ENCODE data around the gene SORCS3. TPM values are rescaled to one million over a fixed set of nuclear protein-coding genes. Genes with fewer than 3 reads are reported as not detected.

SORCS3 gene
- total and polyA plus RNA-seq, 4 donors = 3.7 to 15.7 (median 14.8) TPM

DNA sequence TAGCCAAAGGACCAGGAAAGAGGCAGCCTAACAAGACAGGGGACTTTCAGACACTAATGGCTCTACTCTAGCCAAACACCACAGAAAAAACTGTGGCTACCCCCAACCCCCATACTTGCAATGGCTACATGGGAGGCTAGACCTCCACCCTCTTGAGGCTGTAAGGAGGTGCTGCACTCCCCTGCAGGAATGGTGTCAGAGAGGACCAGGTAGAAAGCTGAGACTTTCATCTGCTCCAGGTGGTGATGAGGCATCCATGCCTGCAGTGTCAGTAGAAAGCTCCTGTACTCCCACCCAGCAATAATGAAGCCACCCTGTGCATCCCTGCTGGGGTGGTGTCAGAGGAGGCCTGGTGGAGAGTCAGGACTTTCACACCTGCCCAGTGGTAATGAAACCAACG is 18.9 kb upstream of the SORCS3 start:
- Histone ChIP-seq H3K4me1 (ENCODE audit: control insufficient read depth, insufficient read depth, low read length) (no peaks in the 10 kb centered on the region), H3K4me3 (ENCODE audit: low read depth, low read length) (no peak overlapping the region), H3K27ac (ENCODE audit: low read depth, low read length) (no peak overlapping the region), H3K9me3 (ENCODE audit: control insufficient read depth, insufficient read depth, low read length) (peaks cover 3% of the 10 kb centered on the region), H3K36me3 (ENCODE audit: control insufficient read depth, insufficient read depth, low read length) (no peaks in the 10 kb centered on the region), H3K27me3 (ENCODE audit: control insufficient read depth, insufficient read depth, low read length) (no peaks in the 10 kb centered on the region)
- no CpG with 5 or more reads among the region's 1 CpG for WGBS (ENCODE audit: insufficient coverage)
- no peak for DNase-seq (ENCODE audit: low read depth in 4 of 6, low spot score in 6 of 6)

DNA sequence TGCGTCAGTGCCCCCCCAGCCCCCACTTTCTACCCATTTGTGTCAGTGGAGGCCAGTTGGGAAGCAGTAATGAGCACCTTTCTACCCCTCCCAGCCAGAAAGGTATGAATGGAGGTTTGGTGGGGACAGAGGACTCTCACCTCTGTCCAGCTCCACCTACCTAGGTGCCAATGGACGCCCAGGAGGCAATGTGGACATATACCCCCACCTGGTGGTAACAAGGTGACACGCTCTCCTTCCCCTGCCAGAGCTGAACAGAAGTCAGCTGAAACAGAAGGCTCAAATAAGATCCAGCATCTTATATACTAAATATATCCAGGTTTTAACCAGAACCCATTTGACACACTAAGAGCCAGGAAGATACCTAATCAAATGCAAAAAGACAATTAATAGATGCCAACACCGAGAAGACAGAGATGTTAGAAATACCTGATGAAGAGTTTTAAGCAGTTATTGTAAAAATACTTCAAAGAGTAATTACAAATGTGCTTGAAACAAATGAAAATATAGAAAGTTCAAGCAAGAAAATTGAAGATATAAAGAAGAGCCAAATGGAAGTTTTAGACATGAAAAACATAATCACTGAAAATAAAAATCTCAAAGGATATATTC is 18.4 kb upstream of the SORCS3 start:
- Histone ChIP-seq H3K27ac (ENCODE audit: low read depth, low read length) (no peak overlapping the region), H3K4me1 (ENCODE audit: control insufficient read depth, insufficient read depth, low read length) (no peaks in the 10 kb centered on the region), H3K9me3 (ENCODE audit: control insufficient read depth, insufficient read depth, low read length) (peaks cover 3% of the 10 kb centered on the region), H3K36me3 (ENCODE audit: control insufficient read depth, insufficient read depth, low read length) (no peaks in the 10 kb centered on the region), H3K27me3 (ENCODE audit: control insufficient read depth, insufficient read depth, low read length) (no peaks in the 10 kb centered on the region), H3K4me3 (ENCODE audit: low read depth, low read length) (no peak overlapping the region)
- 67% methylated on average over 1 of the region's 4 CpGs for WGBS (ENCODE audit: insufficient coverage)
- peak in 1 of 6 donors; percentile 41 for DNase-seq (ENCODE audit: low read depth in 4 of 6, low spot score in 6 of 6)

DNA sequence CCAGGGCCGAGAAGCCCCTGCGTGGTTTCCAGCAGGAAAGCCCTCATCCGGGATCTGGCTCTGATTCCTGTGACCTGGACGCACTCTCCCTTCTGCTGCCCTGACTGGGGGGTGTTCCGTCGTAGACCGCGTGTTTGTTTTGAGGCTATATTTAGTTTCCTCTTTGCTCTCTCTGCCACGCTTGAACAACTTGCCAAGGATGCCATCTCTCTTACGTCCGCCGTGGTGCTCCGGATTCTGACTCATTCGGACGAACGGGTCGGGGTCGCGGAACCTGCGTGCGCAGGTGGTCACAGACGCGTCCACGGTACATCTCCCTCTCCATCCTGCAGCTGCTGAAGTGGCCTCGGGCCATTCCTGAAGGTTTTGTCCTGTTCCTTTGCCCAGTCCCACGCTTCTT is 10.4 kb upstream of the SORCS3 start:
- DNase-seq (ENCODE audit: low read depth in 4 of 6, low spot score in 6 of 6) = no peak
- Histone ChIP-seq H3K27ac (ENCODE audit: low read depth, low read length) (no peak overlapping the region), H3K4me1 (ENCODE audit: control insufficient read depth, insufficient read depth, low read length) (no peaks in the 10 kb centered on the region), H3K36me3 (ENCODE audit: control insufficient read depth, insufficient read depth, low read length) (no peaks in the 10 kb centered on the region), H3K9me3 (ENCODE audit: control insufficient read depth, insufficient read depth, low read length) (no peaks in the 10 kb centered on the region), H3K27me3 (ENCODE audit: control insufficient read depth, insufficient read depth, low read length) (peaks cover 3% of the 10 kb centered on the region), H3K4me3 (ENCODE audit: low read depth, low read length) (no peak overlapping the region)
- 83% methylated on average over 26 of the region's 26 CpGs for WGBS (ENCODE audit: insufficient coverage)

DNA sequence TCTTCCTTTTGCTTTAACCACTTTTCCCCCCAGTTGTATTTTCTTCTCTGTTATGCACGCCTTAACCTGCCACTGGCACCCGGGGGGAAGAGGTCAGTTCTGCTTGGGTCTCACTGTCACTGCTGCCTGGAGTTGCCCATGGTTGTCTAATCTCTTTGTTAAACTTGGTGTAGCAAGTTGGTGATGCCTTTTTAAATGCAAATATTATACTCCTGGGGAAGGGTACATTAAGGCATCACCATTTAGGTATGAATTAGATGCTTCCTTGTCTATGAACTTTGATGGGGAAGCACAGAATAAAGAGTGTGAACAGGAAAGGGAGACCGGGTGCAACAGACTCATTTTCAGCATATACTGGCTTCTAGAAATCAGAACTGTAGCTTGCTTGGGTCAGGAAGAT is 9.1 kb upstream of the SORCS3 start:
- no peaks in the 10 kb centered on the region for H3K36me3 ChIP-seq (ENCODE audit: control insufficient read depth, insufficient read depth, low read length)
- WGBS (ENCODE audit: insufficient coverage) = no CpG with 5 or more reads among the region's 3 CpGs
- no peak overlapping the region for H3K4me3 ChIP-seq (ENCODE audit: low read depth, low read length)
- no peak for DNase-seq (ENCODE audit: low read depth in 4 of 6, low spot score in 6 of 6)
- no peak overlapping the region for H3K27ac ChIP-seq (ENCODE audit: low read depth, low read length)
- H3K27me3 ChIP-seq (ENCODE audit: control insufficient read depth, insufficient read depth, low read length) = peaks cover 3% of the 10 kb centered on the region
- no peaks in the 10 kb centered on the region for H3K4me1 ChIP-seq (ENCODE audit: control insufficient read depth, insufficient read depth, low read length)
- no peaks in the 10 kb centered on the region for H3K9me3 ChIP-seq (ENCODE audit: control insufficient read depth, insufficient read depth, low read length)

DNA sequence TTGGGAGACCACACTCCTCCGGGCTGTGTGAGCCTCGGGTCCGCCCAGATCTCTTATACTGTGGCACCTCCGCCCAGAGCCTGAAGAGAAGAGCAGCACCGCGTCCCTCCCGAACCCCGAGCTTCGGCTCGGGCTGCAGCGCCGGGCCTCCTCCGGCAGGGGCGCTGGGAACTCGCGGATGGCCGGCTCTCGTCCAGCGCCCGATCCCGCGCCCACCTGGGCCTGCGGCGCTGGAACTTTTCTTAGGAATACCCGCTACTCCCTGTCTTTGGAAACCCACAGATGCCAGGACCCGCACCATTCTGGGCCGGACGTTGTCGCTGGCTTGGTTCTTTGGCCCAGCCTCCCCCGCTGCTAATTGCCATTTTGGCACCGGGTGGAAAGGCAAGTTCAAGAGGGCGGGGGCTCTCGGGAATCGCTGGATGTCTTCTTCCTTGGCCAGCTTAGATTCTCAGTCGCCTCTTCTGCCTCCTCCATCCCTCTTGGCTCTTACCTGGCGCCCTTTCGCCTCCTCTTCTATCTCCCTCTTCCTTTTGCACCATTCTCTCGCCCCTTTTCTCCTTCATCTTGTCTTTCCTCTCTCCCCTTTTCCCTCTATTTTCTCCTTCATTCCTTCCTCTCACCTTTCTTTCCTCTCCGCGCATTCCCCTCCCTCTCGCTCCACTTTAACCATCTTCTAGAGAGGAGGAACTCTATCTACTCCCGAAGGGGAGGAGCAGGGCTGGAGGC is 2.1 kb upstream of the SORCS3 start:
- DNase-seq (ENCODE audit: low read depth in 4 of 6, low spot score in 6 of 6) = peak in 2 of 6 donors; percentile 78 to 85
- under 1% methylated on average over 41 of the region's 42 CpGs for WGBS (ENCODE audit: insufficient coverage)
- H3K4me1 ChIP-seq (ENCODE audit: control insufficient read depth, insufficient read depth, low read length) = peaks cover 37% of the 10 kb centered on the region
- peak overlapping the region; percentile 45 for H3K4me3 ChIP-seq (ENCODE audit: low read depth, low read length)
- no peaks in the 10 kb centered on the region for H3K36me3 ChIP-seq (ENCODE audit: control insufficient read depth, insufficient read depth, low read length)
- H3K9me3 ChIP-seq (ENCODE audit: control insufficient read depth, insufficient read depth, low read length) = no peaks in the 10 kb centered on the region
- no peak overlapping the region for H3K27ac ChIP-seq (ENCODE audit: low read depth, low read length)
- peaks cover 31% of the 10 kb centered on the region for H3K27me3 ChIP-seq (ENCODE audit: control insufficient read depth, insufficient read depth, low read length)

DNA sequence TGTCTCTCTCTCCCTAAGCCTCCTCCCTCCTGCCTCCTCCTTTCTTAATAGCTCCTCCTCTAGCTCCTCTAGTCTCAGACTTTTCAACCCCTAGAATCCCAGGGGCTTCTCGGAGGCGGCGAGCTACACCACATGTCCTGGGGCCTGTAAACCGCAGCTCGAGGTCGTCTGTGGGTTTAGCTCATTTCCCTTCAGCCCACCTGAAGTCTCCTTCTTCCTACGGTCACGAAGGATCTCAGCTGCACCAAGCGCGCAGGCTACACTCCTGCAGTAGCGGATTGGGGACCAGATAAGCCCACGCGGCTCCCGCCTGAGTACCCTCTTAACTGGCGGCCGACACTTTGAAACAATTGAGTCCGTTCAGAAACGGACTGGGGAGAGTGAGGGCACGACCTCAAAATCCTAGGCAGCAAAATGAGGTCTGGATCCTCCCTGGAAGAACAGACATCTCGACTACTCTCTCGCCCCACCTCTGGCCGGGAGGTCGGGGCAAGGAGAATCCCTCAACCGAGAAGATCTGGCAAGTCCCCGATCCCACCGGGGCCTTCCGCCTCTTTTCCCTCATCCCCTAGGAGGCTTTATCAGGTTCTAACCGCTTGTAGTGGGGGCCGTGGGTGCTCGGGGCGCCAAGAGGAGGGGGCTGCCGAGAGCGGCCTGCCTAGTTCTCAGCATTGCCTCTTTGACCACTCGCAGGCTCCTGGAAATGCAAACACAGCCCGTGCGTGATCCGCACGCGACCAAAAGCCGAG is 1.3 kb upstream of the SORCS3 start:
- Histone ChIP-seq H3K4me3 (ENCODE audit: low read depth, low read length) (peak overlapping the region; percentile 45), H3K4me1 (ENCODE audit: control insufficient read depth, insufficient read depth, low read length) (peaks cover 40% of the 10 kb centered on the region), H3K27ac (ENCODE audit: low read depth, low read length) (peak overlapping the region; percentile 29), H3K27me3 (ENCODE audit: control insufficient read depth, insufficient read depth, low read length) (peaks cover 31% of the 10 kb centered on the region), H3K36me3 (ENCODE audit: control insufficient read depth, insufficient read depth, low read length) (no peaks in the 10 kb centered on the region), H3K9me3 (ENCODE audit: control insufficient read depth, insufficient read depth, low read length) (no peaks in the 10 kb centered on the region)
- DNase-seq (ENCODE audit: low read depth in 4 of 6, low spot score in 6 of 6) = peak in 2 of 6 donors; percentile 51 to 71
- WGBS (ENCODE audit: insufficient coverage) = under 1% methylated on average over 36 of the region's 40 CpGs

DNA sequence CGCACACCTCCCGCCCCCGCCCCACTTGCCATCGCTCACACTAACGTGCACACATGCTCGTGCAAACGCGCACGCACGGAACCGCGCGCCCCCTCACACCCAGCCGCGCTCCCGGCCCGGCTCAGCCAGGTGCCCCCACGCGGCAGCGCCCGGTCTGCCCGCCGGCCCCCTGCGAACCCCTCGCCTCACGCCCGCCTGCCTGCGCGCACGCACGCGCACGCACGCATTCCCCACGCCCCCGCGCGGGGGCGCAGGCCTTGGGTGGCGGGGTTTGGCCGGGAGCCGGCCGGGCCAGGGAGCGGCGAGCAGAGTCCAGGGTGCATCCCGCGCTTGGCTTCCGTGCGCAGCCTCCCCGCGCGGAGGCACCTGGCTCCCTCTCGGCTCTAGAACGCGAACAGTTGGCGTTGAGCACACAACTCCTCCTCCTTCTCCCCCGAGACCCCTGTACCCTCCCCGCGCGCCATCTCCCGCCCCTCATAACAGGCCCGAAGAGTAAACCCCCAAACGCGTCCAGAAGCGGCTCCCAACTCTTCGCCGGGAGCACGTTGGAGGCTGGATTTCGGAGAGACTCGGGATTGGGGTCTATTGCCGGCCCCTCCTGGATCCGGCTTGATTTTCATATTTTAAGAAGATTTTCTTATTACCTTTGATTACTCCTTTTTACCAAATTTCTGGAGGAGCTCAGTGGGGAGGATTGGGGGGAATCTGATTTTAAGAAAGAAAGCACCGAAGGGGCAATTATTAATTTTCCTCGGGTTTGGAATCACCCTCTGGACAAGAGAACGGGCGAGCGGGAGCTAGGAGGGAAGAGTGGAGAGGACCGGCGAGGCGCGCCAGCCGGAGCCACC is 527 bp upstream of the SORCS3 start:
- peaks cover 47% of the 10 kb centered on the region for H3K4me1 ChIP-seq (ENCODE audit: control insufficient read depth, insufficient read depth, low read length)
- DNase-seq (ENCODE audit: low read depth in 4 of 6, low spot score in 6 of 6) = peak in 2 of 6 donors; percentile 76 to 89
- H3K27ac ChIP-seq (ENCODE audit: low read depth, low read length) = peak overlapping the region; percentile 20
- peak overlapping the region; percentile 54 for H3K4me3 ChIP-seq (ENCODE audit: low read depth, low read length)
- no peaks in the 10 kb centered on the region for H3K36me3 ChIP-seq (ENCODE audit: control insufficient read depth, insufficient read depth, low read length)
- no peaks in the 10 kb centered on the region for H3K9me3 ChIP-seq (ENCODE audit: control insufficient read depth, insufficient read depth, low read length)
- WGBS (ENCODE audit: insufficient coverage) = 0% methylated on average over 66 of the region's 82 CpGs
- H3K27me3 ChIP-seq (ENCODE audit: control insufficient read depth, insufficient read depth, low read length) = peaks cover 31% of the 10 kb centered on the region

DNA sequence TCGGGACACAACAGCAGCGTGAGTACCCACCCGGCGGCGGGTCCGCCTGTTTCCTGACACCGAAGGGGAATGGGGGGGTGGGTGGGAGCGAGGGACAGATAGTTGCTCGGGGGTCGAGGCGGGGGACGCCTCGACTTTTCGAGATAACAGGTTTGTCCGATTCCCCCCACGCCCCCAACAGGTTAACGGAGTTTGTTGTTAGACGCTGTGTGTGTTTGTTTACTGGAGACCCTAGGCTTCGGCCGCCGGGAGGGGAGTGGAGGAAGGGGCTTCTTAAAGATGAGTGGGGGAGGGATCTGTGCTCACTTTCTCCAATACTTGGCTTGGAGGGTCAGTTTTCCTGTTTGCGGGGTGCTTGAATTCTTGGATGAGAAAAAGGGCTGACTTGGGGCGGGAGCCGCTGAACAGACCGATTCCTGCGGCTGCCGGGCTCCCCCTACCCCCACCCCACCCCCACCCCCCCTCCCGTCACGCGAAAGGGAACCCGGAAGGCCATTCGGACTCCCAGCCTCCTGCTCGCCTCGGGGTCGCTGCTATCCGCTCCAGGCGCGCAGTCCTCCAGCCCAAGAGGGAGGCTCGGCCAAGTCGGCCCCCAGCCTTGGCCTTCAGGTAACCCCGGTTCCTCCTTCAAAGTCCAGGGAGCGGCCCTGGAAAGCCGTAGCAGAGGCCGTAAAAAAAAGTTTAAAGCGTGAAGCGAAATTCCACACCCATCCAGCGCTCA is 1.0 kb downstream of the SORCS3 start:
- Histone ChIP-seq H3K9me3 (ENCODE audit: control insufficient read depth, insufficient read depth, low read length) (no peaks in the 10 kb centered on the region), H3K4me1 (ENCODE audit: control insufficient read depth, insufficient read depth, low read length) (peaks cover 47% of the 10 kb centered on the region), H3K4me3 (ENCODE audit: low read depth, low read length) (peak overlapping the region; percentile 54), H3K27me3 (ENCODE audit: control insufficient read depth, insufficient read depth, low read length) (peaks cover 31% of the 10 kb centered on the region), H3K36me3 (ENCODE audit: control insufficient read depth, insufficient read depth, low read length) (no peaks in the 10 kb centered on the region), H3K27ac (ENCODE audit: low read depth, low read length) (peak overlapping the region; percentile 36)
- DNase-seq (ENCODE audit: low read depth in 4 of 6, low spot score in 6 of 6) = peak in 2 of 6 donors; percentile 35 to 68
- WGBS (ENCODE audit: insufficient coverage) = 0% methylated on average over 24 of the region's 47 CpGs
